ENCODE data around the gene ARHGAP28. TPM values are rescaled to one million over a fixed set of nuclear protein-coding genes. Genes with fewer than 3 reads are reported as not detected.
A peak's percentile ranks its signal among the peaks of the same experiment; 100 is the strongest.

ARHGAP28 gene
- total RNA-seq, 2 experiments from 2014 or later = not detected

DNA sequence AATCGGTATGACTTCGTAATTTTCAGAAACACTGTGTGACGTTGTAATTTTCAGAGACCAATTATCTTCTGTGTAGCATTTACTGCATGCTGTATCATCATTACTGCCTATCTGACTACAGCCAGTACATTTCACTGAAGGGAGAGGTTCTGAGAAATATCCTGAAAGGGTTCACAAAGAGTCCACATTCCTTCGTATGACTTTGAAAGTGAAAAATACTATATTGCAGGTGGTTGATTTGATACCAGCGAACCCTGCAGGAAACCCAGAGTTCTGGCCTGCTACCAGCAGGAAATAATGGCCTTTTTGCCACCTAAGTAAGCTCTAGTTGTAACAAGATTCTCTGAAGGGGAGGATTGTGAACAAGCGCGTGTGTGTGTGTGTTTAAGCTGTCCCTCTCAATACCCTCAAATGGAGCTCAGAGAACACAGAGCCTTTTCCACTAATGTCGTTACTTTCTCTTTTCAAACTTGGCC lies 155.5 kb downstream of the ARHGAP28 start:
- H3K27me3 Mint-ChIP-seq = no peaks in the 10 kb centered on the region
- H3K4me1 Mint-ChIP-seq (ENCODE audit: low read depth) = no peaks in the 10 kb centered on the region
- ChIA-PET CTCF (interaction anchor here (3.2 kb wide), 1 partner anchor 341 kb away, joined by 17 read pairs; no protein-coding TSS in a partner anchor), POLR2A (no interaction called here)
- no peaks in the 10 kb centered on the region for H3K36me3 Mint-ChIP-seq (ENCODE audit: low read depth)
- peaks cover 3% of the 10 kb centered on the region for H3K9me3 Mint-ChIP-seq
- H3K4me3 Mint-ChIP-seq = no peak overlapping the region
- TF ChIP-seq, protein P1, sequence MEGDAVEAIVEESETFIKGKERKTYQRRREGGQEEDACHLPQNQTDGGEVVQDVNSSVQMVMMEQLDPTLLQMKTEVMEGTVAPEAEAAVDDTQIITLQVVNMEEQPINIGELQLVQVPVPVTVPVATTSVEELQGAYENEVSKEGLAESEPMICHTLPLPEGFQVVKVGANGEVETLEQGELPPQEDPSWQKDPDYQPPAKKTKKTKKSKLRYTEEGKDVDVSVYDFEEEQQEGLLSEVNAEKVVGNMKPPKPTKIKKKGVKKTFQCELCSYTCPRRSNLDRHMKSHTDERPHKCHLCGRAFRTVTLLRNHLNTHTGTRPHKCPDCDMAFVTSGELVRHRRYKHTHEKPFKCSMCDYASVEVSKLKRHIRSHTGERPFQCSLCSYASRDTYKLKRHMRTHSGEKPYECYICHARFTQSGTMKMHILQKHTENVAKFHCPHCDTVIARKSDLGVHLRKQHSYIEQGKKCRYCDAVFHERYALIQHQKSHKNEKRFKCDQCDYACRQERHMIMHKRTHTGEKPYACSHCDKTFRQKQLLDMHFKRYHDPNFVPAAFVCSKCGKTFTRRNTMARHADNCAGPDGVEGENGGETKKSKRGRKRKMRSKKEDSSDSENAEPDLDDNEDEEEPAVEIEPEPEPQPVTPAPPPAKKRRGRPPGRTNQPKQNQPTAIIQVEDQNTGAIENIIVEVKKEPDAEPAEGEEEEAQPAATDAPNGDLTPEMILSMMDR (IDR thresholded peaks at IDR 0.05) = no peak
- no peak overlapping the region for H3K27ac Mint-ChIP-seq
- DNase-seq = no peak
- intact Hi-C loops (cut with micrococcal nuclease) = loop anchor here (5.0 kb wide), 1 partner anchor 343 kb away; no protein-coding TSS in a partner anchor
- ATAC-seq = no peak

DNA sequence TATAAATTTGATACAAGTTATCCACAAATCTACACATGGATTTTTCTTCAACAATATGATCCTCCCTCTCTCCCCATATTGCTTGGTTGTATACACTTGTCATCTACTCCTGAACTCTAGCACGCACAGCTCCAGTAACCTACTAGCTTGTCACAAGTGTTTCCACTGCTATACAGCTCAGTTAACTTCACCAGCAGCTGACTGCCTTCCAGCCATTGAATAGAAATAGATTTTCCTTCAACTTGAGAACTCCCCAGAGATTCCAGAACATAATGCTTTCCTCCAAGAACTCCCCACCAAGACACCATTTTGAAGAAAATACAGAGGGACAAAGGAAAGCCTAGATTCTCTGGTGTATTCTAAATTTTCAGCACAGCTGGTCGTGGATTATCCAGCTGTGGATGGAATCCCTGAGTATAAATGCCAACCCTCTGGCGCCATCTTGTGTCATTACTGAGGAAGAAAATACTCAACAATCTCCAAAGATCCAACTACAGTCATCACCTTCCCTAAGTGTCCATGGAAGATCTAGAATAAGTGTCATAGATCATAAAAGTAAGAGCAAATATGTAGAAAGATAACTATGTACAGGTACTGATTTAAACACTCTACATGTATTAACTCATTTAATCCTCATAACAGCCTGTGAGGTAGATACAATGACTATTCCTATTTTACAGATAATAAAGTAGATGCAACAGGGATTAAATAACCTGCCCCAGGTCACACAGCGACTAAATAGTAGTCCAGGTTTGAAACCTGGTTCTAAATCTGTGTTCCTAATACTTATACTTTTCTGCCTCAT lies 156.7 kb downstream of the ARHGAP28 start:
- peak; percentile 14 for DNase-seq
- CTCF ChIA-PET = interaction anchor here (3.2 kb wide), 1 partner anchor 342 kb away, joined by 17 read pairs; no protein-coding TSS in a partner anchor
- no peak for ATAC-seq
- TF ChIP-seq, protein P1 (IDR thresholded peaks at IDR 0.05) = peak; percentile 60
- no peak overlapping the region for H3K27ac Mint-ChIP-seq
- no peaks in the 10 kb centered on the region for H3K36me3 Mint-ChIP-seq (ENCODE audit: low read depth)
- intact Hi-C loops (cut with micrococcal nuclease) = loop anchor here (5.0 kb wide), 1 partner anchor 344 kb away; no protein-coding TSS in a partner anchor
- no peaks in the 10 kb centered on the region for H3K4me1 Mint-ChIP-seq (ENCODE audit: low read depth)
- H3K27me3 Mint-ChIP-seq = no peaks in the 10 kb centered on the region
- no peak overlapping the region for H3K4me3 Mint-ChIP-seq
- POLR2A ChIA-PET = no interaction called here
- H3K9me3 Mint-ChIP-seq = peaks cover 3% of the 10 kb centered on the region

DNA sequence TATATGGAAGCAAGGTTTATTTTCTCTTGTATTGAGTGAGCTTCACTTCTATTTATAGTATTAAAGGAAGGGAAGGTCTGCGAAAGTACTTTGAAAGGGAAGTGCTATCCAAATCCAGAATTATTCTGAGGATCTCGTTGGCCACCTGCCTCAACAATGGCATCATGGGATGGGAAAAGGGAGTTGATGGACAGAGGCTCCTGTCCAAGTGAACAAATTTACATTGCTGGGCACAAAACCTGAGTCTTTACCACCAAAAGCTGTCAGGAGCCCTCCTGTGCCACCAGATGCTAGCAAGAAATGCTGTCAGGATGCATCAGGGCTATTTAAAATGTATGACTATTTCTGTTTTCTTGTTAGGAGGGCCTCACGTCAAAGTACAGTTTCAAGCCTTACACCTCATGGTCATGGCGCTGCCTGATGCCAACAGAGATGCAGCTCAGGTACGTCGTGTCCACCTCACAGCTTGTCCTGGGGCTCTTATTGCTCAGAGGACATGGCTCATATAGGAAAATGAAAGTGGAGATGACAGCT lies 157.3 kb downstream of the ARHGAP28 start:
- no peak overlapping the region for H3K27ac Mint-ChIP-seq
- H3K4me3 Mint-ChIP-seq = no peak overlapping the region
- H3K36me3 Mint-ChIP-seq (ENCODE audit: low read depth) = no peaks in the 10 kb centered on the region
- ChIA-PET POLR2A (no interaction called here), CTCF (interaction anchor here (3.2 kb wide), 1 partner anchor 343 kb away, joined by 17 read pairs; no protein-coding TSS in a partner anchor)
- ATAC-seq (no peak), DNase-seq (no peak)
- peaks cover 3% of the 10 kb centered on the region for H3K9me3 Mint-ChIP-seq
- TF ChIP-seq, protein P1 (IDR thresholded peaks at IDR 0.05) = no peak
- no peaks in the 10 kb centered on the region for H3K4me1 Mint-ChIP-seq (ENCODE audit: low read depth)
- intact Hi-C loops (cut with micrococcal nuclease) = loop anchor here (5.0 kb wide), 1 partner anchor 345 kb away; no protein-coding TSS in a partner anchor
- H3K27me3 Mint-ChIP-seq = no peaks in the 10 kb centered on the region

DNA sequence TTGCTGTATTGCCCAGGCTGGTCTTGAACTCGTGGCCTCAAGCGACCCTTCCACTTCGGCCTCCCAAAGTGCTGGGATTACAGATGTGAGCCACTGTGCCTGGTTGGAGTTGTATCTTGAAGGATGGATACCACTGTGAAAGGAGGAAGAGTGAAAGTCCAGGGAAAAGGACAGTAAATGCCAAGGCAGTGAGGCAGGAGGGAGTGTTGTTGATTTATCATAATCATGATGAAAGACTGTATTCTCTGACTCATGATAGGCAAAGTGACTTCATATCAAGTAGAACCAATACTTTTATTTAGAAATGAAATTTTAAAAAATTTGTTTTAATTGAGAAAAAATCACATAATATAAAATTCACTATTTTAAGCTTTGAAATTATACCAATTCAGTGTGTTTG lies 162.3 kb downstream of the ARHGAP28 start:
- Mint-ChIP-seq H3K4me1 (ENCODE audit: low read depth) (no peaks in the 10 kb centered on the region), H3K4me3 (no peak overlapping the region), H3K36me3 (ENCODE audit: low read depth) (no peaks in the 10 kb centered on the region), H3K9me3 (no peaks in the 10 kb centered on the region), H3K27me3 (no peaks in the 10 kb centered on the region), H3K27ac (no peak overlapping the region)
- ChIA-PET CTCF (interaction anchor here (0.6 kb wide), 1 partner anchor 1389 kb away, joined by 3 read pairs; no protein-coding TSS in a partner anchor), POLR2A (no interaction called here)
- TF ChIP-seq, protein P1 (IDR thresholded peaks at IDR 0.05) = no peak
- intact Hi-C loops (cut with micrococcal nuclease) = no loop called here
- DNase-seq = no peak
- no peak for ATAC-seq
